ENCODE measurements around the gene SIX4.

SIX4 gene

GRCh38 chr14:60723907-60724618 lies at the start of gene SIX4:
TSS of gene SIX4 (minus strand) at chr14:60724351. CDS start at chr14:60724074, 277 bp downstream.
- Histone ChIP-seq H3K4me1 (ENCODE audit: control insufficient read depth, insufficient read depth, low read length) (peaks cover 9% of the 10 kb centered on the region), H3K9ac (ENCODE audit: low read length) (peak within 1 kb of the TSS; percentile 92), H3K9me3 (ENCODE audit: control insufficient read depth, low read length) (no peaks in the 10 kb centered on the region), H3K27me3 (replicated peaks; ENCODE audit: control insufficient read depth, insufficient read depth, low read length) (no peaks in the 10 kb centered on the region), H3K4me3 (ENCODE audit: low read length) (peak within 1 kb of the TSS; percentile 89), H3K36me3 (ENCODE audit: control insufficient read depth, insufficient read depth, low read length, severe bottlenecking) (peaks cover 11% of the 10 kb centered on the region)
- DNase-seq (ENCODE audit: low read depth): peak; percentile 94

GRCh38 chr14:60773558-60773957 lies 49.4 kb upstream of the SIX4 start:
- H3K9ac ChIP-seq (ENCODE audit: low read length): no peak overlapping the region
- no peak for DNase-seq (ENCODE audit: low read depth)

GRCh38 chr14:60771117-60771516 lies 47.0 kb upstream of the SIX4 start:
- DNase-seq (ENCODE audit: low read depth): no peak
- no peaks in the 10 kb centered on the region for H3K36me3 ChIP-seq (ENCODE audit: control insufficient read depth, insufficient read depth, low read length, severe bottlenecking)
- no peaks in the 10 kb centered on the region for H3K27me3 ChIP-seq (replicated peaks; ENCODE audit: control insufficient read depth, insufficient read depth, low read length)
- no peak overlapping the region for H3K4me3 ChIP-seq (ENCODE audit: low read length)
- H3K4me1 ChIP-seq (ENCODE audit: control insufficient read depth, insufficient read depth, low read length): peaks cover 21% of the 10 kb centered on the region
- H3K9ac ChIP-seq (ENCODE audit: low read length): no peak overlapping the region
- H3K9me3 ChIP-seq (ENCODE audit: control insufficient read depth, low read length): no peaks in the 10 kb centered on the region

More at GRCh38 chr14:60773558-60773957, 49.4 kb upstream of the SIX4 start:
- H3K4me3 ChIP-seq (ENCODE audit: low read length): no peak overlapping the region
- no peaks in the 10 kb centered on the region for H3K36me3 ChIP-seq (ENCODE audit: control insufficient read depth, insufficient read depth, low read length, severe bottlenecking)
- no peaks in the 10 kb centered on the region for H3K27me3 ChIP-seq (replicated peaks; ENCODE audit: control insufficient read depth, insufficient read depth, low read length)
- peaks cover 38% of the 10 kb centered on the region for H3K4me1 ChIP-seq (ENCODE audit: control insufficient read depth, insufficient read depth, low read length)
- no peaks in the 10 kb centered on the region for H3K9me3 ChIP-seq (ENCODE audit: control insufficient read depth, low read length)

GRCh38 chr14:60768602-60769001 lies 44.5 kb upstream of the SIX4 start:
- Histone ChIP-seq H3K36me3 (ENCODE audit: control insufficient read depth, insufficient read depth, low read length, severe bottlenecking) (no peaks in the 10 kb centered on the region), H3K9ac (ENCODE audit: low read length) (no peak overlapping the region), H3K27me3 (replicated peaks; ENCODE audit: control insufficient read depth, insufficient read depth, low read length) (no peaks in the 10 kb centered on the region), H3K4me3 (ENCODE audit: low read length) (no peak overlapping the region), H3K9me3 (ENCODE audit: control insufficient read depth, low read length) (no peaks in the 10 kb centered on the region), H3K4me1 (ENCODE audit: control insufficient read depth, insufficient read depth, low read length) (no peaks in the 10 kb centered on the region)
- no peak for DNase-seq (ENCODE audit: low read depth)

GRCh38 chr14:60760644-60761364 lies 36.7 kb upstream of the SIX4 start:
- H3K9me3 ChIP-seq (ENCODE audit: control insufficient read depth, low read length): no peaks in the 10 kb centered on the region
- H3K4me1 ChIP-seq (ENCODE audit: control insufficient read depth, insufficient read depth, low read length): peaks cover 56% of the 10 kb centered on the region
- no peak overlapping the region for H3K9ac ChIP-seq (ENCODE audit: low read length)
- DNase-seq (ENCODE audit: low read depth): peak; percentile 19
- peak overlapping the region; percentile 5 for H3K4me3 ChIP-seq (ENCODE audit: low read length)
- H3K36me3 ChIP-seq (ENCODE audit: control insufficient read depth, insufficient read depth, low read length, severe bottlenecking): no peaks in the 10 kb centered on the region
- no peaks in the 10 kb centered on the region for H3K27me3 ChIP-seq (replicated peaks; ENCODE audit: control insufficient read depth, insufficient read depth, low read length)

GRCh38 chr14:60760209-60760608 lies 36.1 kb upstream of the SIX4 start:
- Histone ChIP-seq H3K9ac (ENCODE audit: low read length) (peak overlapping the region; percentile 2), H3K9me3 (ENCODE audit: control insufficient read depth, low read length) (no peaks in the 10 kb centered on the region), H3K4me1 (ENCODE audit: control insufficient read depth, insufficient read depth, low read length) (peaks cover 56% of the 10 kb centered on the region), H3K4me3 (ENCODE audit: low read length) (peak overlapping the region; percentile 5), H3K36me3 (ENCODE audit: control insufficient read depth, insufficient read depth, low read length, severe bottlenecking) (no peaks in the 10 kb centered on the region), H3K27me3 (replicated peaks; ENCODE audit: control insufficient read depth, insufficient read depth, low read length) (no peaks in the 10 kb centered on the region)
- DNase-seq (ENCODE audit: low read depth): peak; percentile 38

- no peaks in the 10 kb centered on the region for H3K36me3 ChIP-seq (ENCODE audit: control insufficient read depth, insufficient read depth, low read length, severe bottlenecking)
- no peak overlapping the region for H3K4me3 ChIP-seq (ENCODE audit: low read length)
- H3K4me1 ChIP-seq (ENCODE audit: control insufficient read depth, insufficient read depth, low read length): peaks cover 56% of the 10 kb centered on the region
- no peaks in the 10 kb centered on the region for H3K27me3 ChIP-seq (replicated peaks; ENCODE audit: control insufficient read depth, insufficient read depth, low read length)
- DNase-seq (ENCODE audit: low read depth): peak; percentile 43
- H3K9me3 ChIP-seq (ENCODE audit: control insufficient read depth, low read length): no peaks in the 10 kb centered on the region
- H3K9ac ChIP-seq (ENCODE audit: low read length): peak overlapping the region; percentile 15
These were observed 34.7 kb upstream of the SIX4 start for GRCh38 chr14:60758885-60759284.

GRCh38 chr14:60757567-60758002 lies 33.4 kb upstream of the SIX4 start:
- Histone ChIP-seq H3K36me3 (ENCODE audit: control insufficient read depth, insufficient read depth, low read length, severe bottlenecking) (no peaks in the 10 kb centered on the region), H3K9ac (ENCODE audit: low read length) (peak overlapping the region; percentile 65), H3K4me3 (ENCODE audit: low read length) (peak overlapping the region; percentile 59), H3K4me1 (ENCODE audit: control insufficient read depth, insufficient read depth, low read length) (peaks cover 56% of the 10 kb centered on the region), H3K27me3 (replicated peaks; ENCODE audit: control insufficient read depth, insufficient read depth, low read length) (no peaks in the 10 kb centered on the region), H3K9me3 (ENCODE audit: control insufficient read depth, low read length) (no peaks in the 10 kb centered on the region)
- DNase-seq (ENCODE audit: low read depth): peak; percentile 77

- DNase-seq (ENCODE audit: low read depth): peak; percentile 55
- H3K36me3 ChIP-seq (ENCODE audit: control insufficient read depth, insufficient read depth, low read length, severe bottlenecking): no peaks in the 10 kb centered on the region
- H3K4me3 ChIP-seq (ENCODE audit: low read length): peak overlapping the region; percentile 59
These were observed 32.7 kb upstream of the SIX4 start for GRCh38 chr14:60756847-60757246.

GRCh38 chr14:60753264-60754119 lies 29.3 kb upstream of the SIX4 start:
- no peaks in the 10 kb centered on the region for H3K36me3 ChIP-seq (ENCODE audit: control insufficient read depth, insufficient read depth, low read length, severe bottlenecking)
- no peaks in the 10 kb centered on the region for H3K9me3 ChIP-seq (ENCODE audit: control insufficient read depth, low read length)
- H3K4me1 ChIP-seq (ENCODE audit: control insufficient read depth, insufficient read depth, low read length): peaks cover 22% of the 10 kb centered on the region
- H3K27me3 ChIP-seq (replicated peaks; ENCODE audit: control insufficient read depth, insufficient read depth, low read length): no peaks in the 10 kb centered on the region
- H3K9ac ChIP-seq (ENCODE audit: low read length): no peak overlapping the region
- no peak for DNase-seq (ENCODE audit: low read depth)
- no peak overlapping the region for H3K4me3 ChIP-seq (ENCODE audit: low read length)

More at GRCh38 chr14:60756847-60757246, 32.7 kb upstream of the SIX4 start:
- Histone ChIP-seq H3K9ac (ENCODE audit: low read length) (peak overlapping the region; percentile 65), H3K9me3 (ENCODE audit: control insufficient read depth, low read length) (no peaks in the 10 kb centered on the region), H3K27me3 (replicated peaks; ENCODE audit: control insufficient read depth, insufficient read depth, low read length) (no peaks in the 10 kb centered on the region), H3K4me1 (ENCODE audit: control insufficient read depth, insufficient read depth, low read length) (peaks cover 56% of the 10 kb centered on the region)

GRCh38 chr14:60744566-60744965 lies 20.4 kb upstream of the SIX4 start:
- Histone ChIP-seq H3K36me3 (ENCODE audit: control insufficient read depth, insufficient read depth, low read length, severe bottlenecking) (no peaks in the 10 kb centered on the region), H3K27me3 (replicated peaks; ENCODE audit: control insufficient read depth, insufficient read depth, low read length) (no peaks in the 10 kb centered on the region), H3K4me3 (ENCODE audit: low read length) (no peak overlapping the region), H3K4me1 (ENCODE audit: control insufficient read depth, insufficient read depth, low read length) (no peaks in the 10 kb centered on the region), H3K9me3 (ENCODE audit: control insufficient read depth, low read length) (no peaks in the 10 kb centered on the region), H3K9ac (ENCODE audit: low read length) (no peak overlapping the region)
- DNase-seq (ENCODE audit: low read depth): no peak
